ENCODE measurements around the gene B4GAT1.

GRCh38 chr11:66371627-66372415 is 24.4 kb upstream of the B4GAT1 start, which contains the start of gene SLC29A2:
- TF ChIP-seq CTCF (IDR thresholded peaks at IDR 0.05), result no peak
- no peak for TF ChIP-seq EZH2phosphoT487 (IDR thresholded peaks at IDR 0.05)
- TF ChIP-seq EZH2 (IDR thresholded peaks at IDR 0.05), result peak; percentile 28
